A549 (cell line): Measurements from ENCODE around the gene TERB1.

ENCODE experiments used
- BHLHE40 ChIP-seq: IDR thresholded peaks from 2 replicates; pipeline ENCODE4 v1.6.1; 2012; ENCODE audit warnings: low read depth, low read length, inconsistent platforms
- CEBPB ChIP-seq, 2 experiments: fragments of >200 bp in 1 of 2; sonication (Bioruptor Twin) in 1 of 2; formaldehyde crosslinking in 1 of 2; IDR thresholded peaks; 2 replicates each; pipeline ENCODE4 v1.6.1; 2012 to 2016
- CHD2 ChIP-seq: fragments of 150-350 bp; IDR thresholded peaks from 2 replicates; pipeline ENCODE4 v1.6.1; 2014; ENCODE audit warnings: low read length; ENCODE audit not compliant: partially characterized antibody
- FOSB ChIP-seq: fragments of 250-450 bp; sonication (Bioruptor Pico); IDR thresholded peaks from 2 replicates; pipeline ENCODE4 v1.5.0; 2020; ENCODE audit warnings: mild to moderate bottlenecking, moderate library complexity
- FOXS1 ChIP-seq: fragments of 250-450 bp; sonication (Bioruptor Pico); IDR thresholded peaks from 2 replicates; pipeline ENCODE4 v1.5.0; 2020; ENCODE audit warnings: mild to moderate bottlenecking, moderate library complexity
- HMGXB4 ChIP-seq: fragments of 250-450 bp; sonication (Bioruptor Pico); IDR thresholded peaks from 2 replicates; pipeline ENCODE4 v1.5.0; 2021; ENCODE audit warnings: mild to moderate bottlenecking, moderate library complexity, borderline replicate concordance
- KDM1A ChIP-seq: fragments of 200-600 bp; sonication (generic); IDR thresholded peaks from 2 replicates; pipeline ENCODE4 v1.6.1; 2016; ENCODE audit warnings: low read depth, mild to moderate bottlenecking
- MAFK ChIP-seq: fragments of 450-650 bp; IDR thresholded peaks from 2 replicates; pipeline ENCODE4 v1.6.1; 2014; ENCODE audit not compliant: partially characterized antibody
- REST ChIP-seq: fragments of 200-600 bp; sonication (generic); IDR thresholded peaks from 2 replicates; pipeline ENCODE4 v1.6.1; 2016; ENCODE audit warnings: antibody characterized with exemption, mild to moderate bottlenecking, moderate library complexity
- SMC3 ChIP-seq: fragments of >200 bp; sonication (Bioruptor Twin); formaldehyde crosslinking; IDR thresholded peaks from 3 replicates; pipeline ENCODE4 v1.6.1; 2018; ENCODE audit warnings: inconsistent platforms
- TF ChIP-seq, protein P1 (sequence below): fragments of >200 bp; sonication (Bioruptor Twin); formaldehyde crosslinking; IDR thresholded peaks from 3 replicates; pipeline ENCODE4 v1.5.1; 2016
- TF ChIP-seq, protein P2 (sequence below): IDR thresholded peaks from 2 replicates; pipeline ENCODE4 v1.6.1; 2012

GRCh38 chr16:66720766-66721165 is 80.6 kb downstream of the TERB1 start:
- TF ChIP-seq FOXS1 (CRISPR knock-in tag) = no peak
- TF ChIP-seq KDM1A = no peak
- TF ChIP-seq CEBPB (IDR thresholded peaks at IDR 0.05) = no peak
- TF ChIP-seq REST = no peak
- TF ChIP-seq, protein P1, sequence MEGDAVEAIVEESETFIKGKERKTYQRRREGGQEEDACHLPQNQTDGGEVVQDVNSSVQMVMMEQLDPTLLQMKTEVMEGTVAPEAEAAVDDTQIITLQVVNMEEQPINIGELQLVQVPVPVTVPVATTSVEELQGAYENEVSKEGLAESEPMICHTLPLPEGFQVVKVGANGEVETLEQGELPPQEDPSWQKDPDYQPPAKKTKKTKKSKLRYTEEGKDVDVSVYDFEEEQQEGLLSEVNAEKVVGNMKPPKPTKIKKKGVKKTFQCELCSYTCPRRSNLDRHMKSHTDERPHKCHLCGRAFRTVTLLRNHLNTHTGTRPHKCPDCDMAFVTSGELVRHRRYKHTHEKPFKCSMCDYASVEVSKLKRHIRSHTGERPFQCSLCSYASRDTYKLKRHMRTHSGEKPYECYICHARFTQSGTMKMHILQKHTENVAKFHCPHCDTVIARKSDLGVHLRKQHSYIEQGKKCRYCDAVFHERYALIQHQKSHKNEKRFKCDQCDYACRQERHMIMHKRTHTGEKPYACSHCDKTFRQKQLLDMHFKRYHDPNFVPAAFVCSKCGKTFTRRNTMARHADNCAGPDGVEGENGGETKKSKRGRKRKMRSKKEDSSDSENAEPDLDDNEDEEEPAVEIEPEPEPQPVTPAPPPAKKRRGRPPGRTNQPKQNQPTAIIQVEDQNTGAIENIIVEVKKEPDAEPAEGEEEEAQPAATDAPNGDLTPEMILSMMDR = no peak
- no peak for TF ChIP-seq MAFK
- TF ChIP-seq FOSB (CRISPR knock-in tag) = no peak
- TF ChIP-seq, protein P2, sequence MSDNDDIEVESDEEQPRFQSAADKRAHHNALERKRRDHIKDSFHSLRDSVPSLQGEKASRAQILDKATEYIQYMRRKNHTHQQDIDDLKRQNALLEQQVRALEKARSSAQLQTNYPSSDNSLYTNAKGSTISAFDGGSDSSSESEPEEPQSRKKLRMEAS = no peak
- TF ChIP-seq CHD2 = no peak
- TF ChIP-seq BHLHE40 = no peak
- TF ChIP-seq SMC3 = no peak
- no peak for TF ChIP-seq HMGXB4 (CRISPR knock-in tag)
